ENCODE data around the gene PDCL3.
A peak's percentile ranks its signal among the peaks of the same experiment; 100 is the strongest.

The PDCL3 gene

GRCh38 chr2:100603414-100603813 is 40.6 kb downstream of the PDCL3 start:
- Histone ChIP-seq H3K4me3 (replicated peaks; ENCODE audit: low read depth, low read length) (no peak overlapping the region), H3K36me3 (ENCODE audit: control insufficient read depth, insufficient read depth, low read length) (no peaks in the 10 kb centered on the region), H3K27me3 (replicated peaks; ENCODE audit: control insufficient read depth, insufficient read depth, low read length) (no peaks in the 10 kb centered on the region)
- DNase-seq (ENCODE audit: extremely low read depth, insufficient read length): no peak
- no peak for TF ChIP-seq CTCF (IDR thresholded peaks at IDR 0.05; ENCODE audit: insufficient read depth, low read length, poor library complexity, severe bottlenecking)

GRCh38 chr2:100603948-100604633 is 41.3 kb downstream of the PDCL3 start:
- no peak for TF ChIP-seq CTCF (IDR thresholded peaks at IDR 0.05; ENCODE audit: insufficient read depth, low read length, poor library complexity, severe bottlenecking)
- DNase-seq (ENCODE audit: extremely low read depth, insufficient read length): no peak

GRCh38 chr2:100606332-100606725 is 43.5 kb downstream of the PDCL3 start:
- no peaks in the 10 kb centered on the region for H3K27me3 ChIP-seq (replicated peaks; ENCODE audit: control insufficient read depth, insufficient read depth, low read length)
- no peak overlapping the region for H3K4me3 ChIP-seq (replicated peaks; ENCODE audit: low read depth, low read length)
- TF ChIP-seq CTCF (IDR thresholded peaks at IDR 0.05; ENCODE audit: insufficient read depth, low read length, poor library complexity, severe bottlenecking): no peak
- no peak for DNase-seq (ENCODE audit: extremely low read depth, insufficient read length)
- H3K36me3 ChIP-seq (ENCODE audit: control insufficient read depth, insufficient read depth, low read length): no peaks in the 10 kb centered on the region

More at GRCh38 chr2:100603948-100604633, 41.3 kb downstream of the PDCL3 start:
- no peak overlapping the region for H3K4me3 ChIP-seq (replicated peaks; ENCODE audit: low read depth, low read length)
- H3K36me3 ChIP-seq (ENCODE audit: control insufficient read depth, insufficient read depth, low read length): no peaks in the 10 kb centered on the region
- H3K27me3 ChIP-seq (replicated peaks; ENCODE audit: control insufficient read depth, insufficient read depth, low read length): no peaks in the 10 kb centered on the region

- no peak overlapping the region for H3K4me3 ChIP-seq (replicated peaks; ENCODE audit: low read depth, low read length)
Measured at GRCh38 chr2:100606726-100607343, 44.0 kb downstream of the PDCL3 start.

GRCh38 chr2:100610381-100610831 is 47.6 kb downstream of the PDCL3 start:
- peak; percentile 46 for DNase-seq (ENCODE audit: extremely low read depth, insufficient read length)
- H3K4me3 ChIP-seq (replicated peaks; ENCODE audit: low read depth, low read length): no peak overlapping the region
- no peaks in the 10 kb centered on the region for H3K27me3 ChIP-seq (replicated peaks; ENCODE audit: control insufficient read depth, insufficient read depth, low read length)
- no peaks in the 10 kb centered on the region for H3K36me3 ChIP-seq (ENCODE audit: control insufficient read depth, insufficient read depth, low read length)
- peak; percentile 92 for TF ChIP-seq CTCF (IDR thresholded peaks at IDR 0.05; ENCODE audit: insufficient read depth, low read length, poor library complexity, severe bottlenecking)

More at GRCh38 chr2:100606726-100607343, 44.0 kb downstream of the PDCL3 start:
- Histone ChIP-seq H3K27me3 (replicated peaks; ENCODE audit: control insufficient read depth, insufficient read depth, low read length) (no peaks in the 10 kb centered on the region), H3K36me3 (ENCODE audit: control insufficient read depth, insufficient read depth, low read length) (no peaks in the 10 kb centered on the region)
- DNase-seq (ENCODE audit: extremely low read depth, insufficient read length): no peak
- peak; percentile 73 for TF ChIP-seq CTCF (IDR thresholded peaks at IDR 0.05; ENCODE audit: insufficient read depth, low read length, poor library complexity, severe bottlenecking)

Measured in GM06990 (cell line).